HepG2 (cell line): Measurements from ENCODE around the gene ZNF607.

Experiments used
- CTCF ChIP-seq: sonication (generic); formaldehyde crosslinking; IDR thresholded peaks from 2 replicates; pipeline ENCODE4 v1.5.0; 2020; ENCODE audit warnings: mild to moderate bottlenecking, missing genetic modification reagents, moderate library complexity
- EZH2 ChIP-seq: conservative IDR thresholded peaks from 2 replicates; pipeline ENCODE4 v1.6.1; 2012; ENCODE audit warnings: mild to moderate bottlenecking, low read depth, low read length, moderate library complexity
- MTA3 ChIP-seq: sonication (generic); formaldehyde crosslinking; IDR thresholded peaks from 2 replicates; pipeline ENCODE4 v1.4.0; 2020; ENCODE audit warnings: missing genetic modification reagents
- PHF21A ChIP-seq: sonication (generic); formaldehyde crosslinking; IDR thresholded peaks from 2 replicates; pipeline ENCODE4 v1.5.0; 2020; ENCODE audit warnings: mild to moderate bottlenecking, missing genetic modification reagents
- PHF8 ChIP-seq: sonication (generic); formaldehyde crosslinking; IDR thresholded peaks from 2 replicates; pipeline ENCODE4 v1.5.0; 2020; ENCODE audit warnings: missing genetic modification reagents
- TAF1 ChIP-seq: sonication (generic); formaldehyde crosslinking; IDR thresholded peaks from 2 replicates; pipeline ENCODE4 v1.4.0; 2020; ENCODE audit warnings: missing genetic modification reagents
- TAF15 ChIP-seq: fragments of 200-400 bp; formaldehyde crosslinking; IDR thresholded peaks from one replicate; pipeline ENCODE4 v1.6.1; 2018; ENCODE audit warnings: mild to moderate bottlenecking, low read depth, low read length; ENCODE audit not compliant: poor library complexity, severe bottlenecking
- TERF1 ChIP-seq: sonication (generic); formaldehyde crosslinking; IDR thresholded peaks from 2 replicates; pipeline ENCODE4 v1.8.0; 2022; ENCODE audit warnings: mild to moderate bottlenecking, missing genetic modification reagents, moderate library complexity
- ZNF143 ChIP-seq: sonication (generic); formaldehyde crosslinking; IDR thresholded peaks from 2 replicates; pipeline ENCODE4 v1.4.0; 2020; ENCODE audit warnings: missing genetic modification reagents
- ZNF234 ChIP-seq: sonication (generic); formaldehyde crosslinking; conservative IDR thresholded peaks from 2 replicates; pipeline ENCODE4 v1.5.1; 2020; ENCODE audit warnings: mild to moderate bottlenecking, missing genetic modification reagents
- ZNF407 ChIP-seq: sonication (generic); formaldehyde crosslinking; IDR thresholded peaks from one replicate; pipeline ENCODE4 v1.5.1; 2020; ENCODE audit warnings: mild to moderate bottlenecking, missing genetic modification reagents; ENCODE audit errors: not compliant biosample characterization

DNA sequence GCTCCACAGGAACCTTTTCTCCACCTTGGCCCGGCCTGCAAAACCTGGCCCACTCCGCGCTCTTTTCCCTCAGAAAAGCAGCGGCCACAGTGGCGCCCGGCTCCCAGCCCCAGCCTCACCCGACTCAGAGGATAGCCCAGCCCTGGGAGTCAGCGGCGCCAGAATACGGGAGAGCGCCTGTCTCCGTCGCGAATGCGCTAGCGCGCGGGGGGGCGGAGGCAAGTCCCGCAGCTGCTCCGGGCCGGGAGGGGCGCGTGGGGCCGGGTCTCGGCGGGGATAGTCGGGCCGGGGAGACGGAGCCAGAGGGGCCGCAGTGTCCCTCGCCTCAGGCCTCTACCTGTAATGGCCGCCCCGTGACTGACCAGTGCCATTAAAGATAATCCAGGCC lies 64.3 kb downstream of the ZNF607 start, which contains the start of gene ZFP30:
- TF ChIP-seq TERF1 (CRISPR knock-in tag) (no peak), ZNF407 (CRISPR knock-in tag) (no peak), PHF8 (CRISPR knock-in tag) (peak; percentile 98), PHF21A (0 out of 2 replicates have a peak, but pooled peaks have one; percentile 12), ZNF143 (CRISPR knock-in tag) (no peak), EZH2 (no peak), TAF1 (CRISPR knock-in tag) (peak; percentile 79; the same call in 1 of the 2 replicates), TAF15 (no peak), MTA3 (CRISPR knock-in tag) (no peak), CTCF (CRISPR knock-in tag) (no peak), ZNF234 (no peak)
